ENCODE measurements around the gene NEK3.
"Not testable (repeated sequence)": the region's sequence is repeated elsewhere in the genome, so short reads cannot be mapped to it uniquely, and the experiment has no call there.

Gene NEK3

GRCh38 chr13:52165411-52165810, 6.0 kb upstream of the NEK3 start:
- no peaks in the 10 kb centered on the region for H3K4me1 ChIP-seq (ENCODE audit: control insufficient read depth in 1 of 2, insufficient read depth in 1 of 2, low read depth in 1 of 2, low read length in 1 of 2)
- H3K9me3 ChIP-seq = no peaks in the 10 kb centered on the region
- peaks cover 10% of the 10 kb centered on the region for H3K27me3 ChIP-seq
- no peak overlapping the region for H3K4me3 ChIP-seq (ENCODE audit: low read depth in 1 of 2, low read length in 1 of 2)
- H3K36me3 ChIP-seq = peaks cover 16% of the 10 kb centered on the region
- H3K27ac ChIP-seq = no peak overlapping the region
- no peak for TF ChIP-seq CTCF (IDR thresholded peaks at IDR 0.05)

- Histone ChIP-seq H3K27me3 (peaks cover 13% of the 10 kb centered on the region), H3K4me1 (ENCODE audit: control insufficient read depth in 1 of 2, insufficient read depth in 1 of 2, low read depth in 1 of 2, low read length in 1 of 2) (no peaks in the 10 kb centered on the region), H3K27ac (no peak overlapping the region), H3K4me3 (ENCODE audit: low read depth in 1 of 2, low read length in 1 of 2) (no peak overlapping the region), H3K36me3 (peaks cover 12% of the 10 kb centered on the region), H3K9me3 (no peaks in the 10 kb centered on the region)
- no peak for TF ChIP-seq CTCF (IDR thresholded peaks at IDR 0.05)
Measured at GRCh38 chr13:52164989-52165388, 5.6 kb upstream of the NEK3 start.

GRCh38 chr13:52163878-52164277, 4.5 kb upstream of the NEK3 start:
- not testable (repeated sequence) for H3K9me3 ChIP-seq; H3K36me3 ChIP-seq; H3K4me1 ChIP-seq (ENCODE audit: control insufficient read depth in 1 of 2, insufficient read depth in 1 of 2, low read depth in 1 of 2, low read length in 1 of 2); H3K27ac ChIP-seq; H3K4me3 ChIP-seq (ENCODE audit: low read depth in 1 of 2, low read length in 1 of 2)
- peaks cover 24% of the 10 kb centered on the region for H3K27me3 ChIP-seq

- H3K4me1 ChIP-seq (ENCODE audit: control insufficient read depth in 1 of 2, insufficient read depth in 1 of 2, low read depth in 1 of 2, low read length in 1 of 2) = peaks cover 11 to 12% of the 10 kb centered on the region in 2 experiments
Measured at GRCh38 chr13:52162279-52163101, 3.1 kb upstream of the NEK3 start.

GRCh38 chr13:52161181-52161646, 1.8 kb upstream of the NEK3 start:
- Histone ChIP-seq H3K4me1 (ENCODE audit: control insufficient read depth in 1 of 2, insufficient read depth in 1 of 2, low read depth in 1 of 2, low read length in 1 of 2) (peaks cover 11 to 19% of the 10 kb centered on the region in 2 experiments), H3K27me3 (peaks cover 30% of the 10 kb centered on the region), H3K27ac (no peak overlapping the region), H3K4me3 (ENCODE audit: low read depth in 1 of 2, low read length in 1 of 2) (no peak overlapping the region), H3K9me3 (no peaks in the 10 kb centered on the region), H3K36me3 (no peaks in the 10 kb centered on the region)
- no peak for TF ChIP-seq CTCF (IDR thresholded peaks at IDR 0.05)

More at GRCh38 chr13:52162279-52163101, 3.1 kb upstream of the NEK3 start:
- Histone ChIP-seq H3K27ac (no peak overlapping the region), H3K27me3 (peaks cover 30% of the 10 kb centered on the region), H3K4me3 (ENCODE audit: low read depth in 1 of 2, low read length in 1 of 2) (no peak overlapping the region), H3K36me3 (peaks cover 3% of the 10 kb centered on the region), H3K9me3 (no peaks in the 10 kb centered on the region)
- no peak for TF ChIP-seq CTCF (IDR thresholded peaks at IDR 0.05)

- no peak for TF ChIP-seq CTCF (IDR thresholded peaks at IDR 0.05)
- Histone ChIP-seq H3K27ac (no peak overlapping the region), H3K4me1 (ENCODE audit: control insufficient read depth in 1 of 2, insufficient read depth in 1 of 2, low read depth in 1 of 2, low read length in 1 of 2) (peaks cover 11 to 19% of the 10 kb centered on the region in 2 experiments), H3K9me3 (no peaks in the 10 kb centered on the region), H3K4me3 (ENCODE audit: low read depth in 1 of 2, low read length in 1 of 2) (no peak overlapping the region), H3K27me3 (peaks cover 30% of the 10 kb centered on the region), H3K36me3 (no peaks in the 10 kb centered on the region)
Measured at GRCh38 chr13:52160506-52160905, 1.1 kb upstream of the NEK3 start.
